ENCODE measurements around the gene LOXL3. TPM values are rescaled to one million over a fixed set of nuclear protein-coding genes. Genes with fewer than 3 reads are reported as not detected.

LOXL3 gene
- total RNA-seq, 1 experiment from 2014 or later, result 4.1 TPM

- ChIA-PET CTCF (no interaction called here), RAD21 (ENCODE audit: low non-redundant PET in 1 of 2, low total read pairs in 2 of 2, uncharacterized antibody in 2 of 2, unreplicated experiment in 2 of 2) (no interaction called here), POLR2A (no interaction called here)
- Histone ChIP-seq H3K4me3 (replicated peaks in 1 of 2; ENCODE audit: low read depth in 1 of 2, low read length in 2 of 2) (no peak overlapping the region), H3K27me3 (ENCODE audit: insufficient read depth, low read length) (no peaks in the 10 kb centered on the region), H2AFZ (ENCODE audit: low read depth, low read length, poor library complexity, severe bottlenecking) (no peak overlapping the region), H3K36me3 (ENCODE audit: control insufficient read depth in 1 of 2, insufficient read depth in 2 of 2, low read length in 2 of 2) (peaks cover 7 to 9% of the 10 kb centered on the region in 2 experiments; a peak in 3 of 4 replicates), H4K20me1 (ENCODE audit: insufficient read depth) (no peaks in the 10 kb centered on the region), H3K27ac (ENCODE audit: low read depth, low read length) (no peak overlapping the region; the same call in 1 of the 2 replicates), H3K9me2 (ENCODE audit: insufficient read depth) (no peaks in the 10 kb centered on the region), H3K79me2 (ENCODE audit: insufficient read depth, low read length) (no peaks in the 10 kb centered on the region; the same call in 1 of the 2 replicates), H3K4me2 (ENCODE audit: low read length) (no peak overlapping the region), H3K9me3 (ENCODE audit: control insufficient read depth in 1 of 2, insufficient read depth in 1 of 2, low read depth in 1 of 2, low read length in 2 of 2) (no peaks in the 10 kb centered on the region), H3K9ac (ENCODE audit: low read length) (no peak overlapping the region), H3K4me1 (ENCODE audit: control insufficient read depth in 1 of 2, insufficient read depth in 2 of 2, low read length in 2 of 2) (peaks cover 3 to 24% of the 10 kb centered on the region in 2 experiments; a peak in 3 of 4 replicates)
- TF ChIP-seq EZH2 (IDR thresholded peaks at IDR 0.05), result no peak
- TF ChIP-seq TCF7L2 (IDR thresholded peaks at IDR 0.05; ENCODE audit: borderline replicate concordance, extremely low read depth, insufficient read depth, insufficient read length), result no peak
- TF ChIP-seq EZH2phosphoT487 (IDR thresholded peaks at IDR 0.05; ENCODE audit: borderline replicate concordance), result no peak
- no peak for TF ChIP-seq ZFX (IDR thresholded peaks at IDR 0.05)
- TF ChIP-seq ZBTB33 (IDR thresholded peaks at IDR 0.05; ENCODE audit: extremely low read depth, insufficient replicate concordance, low read length), result no peak
- TF ChIP-seq CBX3 (IDR thresholded peaks at IDR 0.05; ENCODE audit: low read depth), result no peak
- TF ChIP-seq CTCF (IDR thresholded peaks at IDR 0.05 in 2 of 3, conservative IDR thresholded peaks at IDR 0.05 in 1 of 3; ENCODE audit: borderline replicate concordance in 1 of 3, insufficient read depth in 1 of 3, low read depth in 2 of 3, low read length in 2 of 3), result no peak
- BruUV-seq (replicated peaks), result no TSS peak
- intact Hi-C loops (cut with micrococcal nuclease), result no loop called here
- ATAC-seq, result 0 out of 2 replicates have a peak, but pooled peaks have one; percentile 10
- no peak for DNase-seq (ENCODE audit: low read depth, low spot score)
Observed at GRCh38 chr2:74560591-74560990, 6.8 kb upstream of the LOXL3 start.
